Lower leg skin (tissue), 3 donors: Measurements from ENCODE around the gene DNAJC22.

Source experiments
- POLR2A ChIP-seq, 2 donors: fragments of 450-650 bp; IDR thresholded peaks; one replicate each; pipeline ENCODE4 v1.6.1; 2016 to 2017; ENCODE audit warnings: antibody characterized with exemption in 2 of 2, mild to moderate bottlenecking in 1 of 2, moderate library complexity in 1 of 2
- TF ChIP-seq, protein P1 (sequence below), 3 donors: fragments of 450-650 bp; IDR thresholded peaks; one replicate each; pipeline ENCODE4 v1.5.1; 2016; ENCODE audit warnings: antibody characterized with exemption in 3 of 3, mild to moderate bottlenecking in 3 of 3, moderate library complexity in 2 of 3

DNA sequence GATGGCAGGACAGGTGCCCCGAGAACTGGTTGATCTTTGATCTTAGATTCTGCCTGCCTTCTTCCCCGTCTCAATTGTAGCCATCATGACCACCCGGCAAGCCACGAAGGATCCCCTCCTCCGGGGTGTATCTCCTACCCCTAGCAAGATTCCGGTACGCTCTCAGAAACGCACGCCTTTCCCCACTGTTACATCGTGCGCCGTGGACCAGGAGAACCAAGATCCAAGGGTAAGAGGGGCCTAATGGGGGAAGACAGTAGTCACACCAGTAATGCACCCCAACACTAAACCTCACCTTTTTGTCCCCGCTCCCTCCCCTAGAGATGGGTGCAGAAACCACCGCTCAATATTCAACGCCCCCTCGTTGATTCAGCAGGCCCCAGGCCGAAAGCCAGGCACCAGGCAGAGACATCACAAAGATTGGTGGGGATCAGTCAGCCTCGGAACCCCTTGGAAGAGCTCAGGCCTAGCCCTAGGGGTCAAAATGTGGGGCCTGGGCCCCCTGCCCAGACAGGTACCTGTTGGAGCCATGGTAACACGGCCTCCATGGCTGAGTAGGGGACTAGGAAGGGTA lies 23.1 kb upstream of the DNAJC22 start:
- TF ChIP-seq, protein P1, sequence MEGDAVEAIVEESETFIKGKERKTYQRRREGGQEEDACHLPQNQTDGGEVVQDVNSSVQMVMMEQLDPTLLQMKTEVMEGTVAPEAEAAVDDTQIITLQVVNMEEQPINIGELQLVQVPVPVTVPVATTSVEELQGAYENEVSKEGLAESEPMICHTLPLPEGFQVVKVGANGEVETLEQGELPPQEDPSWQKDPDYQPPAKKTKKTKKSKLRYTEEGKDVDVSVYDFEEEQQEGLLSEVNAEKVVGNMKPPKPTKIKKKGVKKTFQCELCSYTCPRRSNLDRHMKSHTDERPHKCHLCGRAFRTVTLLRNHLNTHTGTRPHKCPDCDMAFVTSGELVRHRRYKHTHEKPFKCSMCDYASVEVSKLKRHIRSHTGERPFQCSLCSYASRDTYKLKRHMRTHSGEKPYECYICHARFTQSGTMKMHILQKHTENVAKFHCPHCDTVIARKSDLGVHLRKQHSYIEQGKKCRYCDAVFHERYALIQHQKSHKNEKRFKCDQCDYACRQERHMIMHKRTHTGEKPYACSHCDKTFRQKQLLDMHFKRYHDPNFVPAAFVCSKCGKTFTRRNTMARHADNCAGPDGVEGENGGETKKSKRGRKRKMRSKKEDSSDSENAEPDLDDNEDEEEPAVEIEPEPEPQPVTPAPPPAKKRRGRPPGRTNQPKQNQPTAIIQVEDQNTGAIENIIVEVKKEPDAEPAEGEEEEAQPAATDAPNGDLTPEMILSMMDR (IDR thresholded peaks at IDR 0.05), result no peak
- no peak for TF ChIP-seq POLR2A (IDR thresholded peaks at IDR 0.05)
